GM18508 (cell line): ENCODE results near the gene CLINT1.

Experiments used
- ATAC-seq: cut with Tn5 transposase; IDR thresholded peaks from one replicate; pipeline ENCODE4 v1.9.1; 2021; ENCODE audit warnings: moderate number of reproducible peaks; ENCODE audit not compliant: insufficient read depth, unreplicated experiment

The CLINT1 gene

DNA sequence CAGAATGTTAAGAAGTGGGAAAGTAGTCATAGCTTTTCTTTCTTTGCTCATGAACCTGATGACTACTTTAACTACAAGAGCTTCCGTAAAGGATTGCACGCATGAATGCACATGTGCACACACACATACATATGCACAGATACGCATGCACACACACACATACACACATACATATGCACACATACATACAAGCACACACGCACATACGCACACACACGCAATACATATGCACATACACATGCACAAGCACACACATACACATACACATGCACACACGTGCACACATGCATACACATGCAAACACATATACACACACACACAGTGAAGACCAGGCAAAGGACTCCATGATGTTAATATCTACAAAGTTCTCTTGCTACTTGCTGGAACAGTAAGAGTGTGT is 92.5 kb downstream of the CLINT1 start:
- no peak for ATAC-seq

DNA sequence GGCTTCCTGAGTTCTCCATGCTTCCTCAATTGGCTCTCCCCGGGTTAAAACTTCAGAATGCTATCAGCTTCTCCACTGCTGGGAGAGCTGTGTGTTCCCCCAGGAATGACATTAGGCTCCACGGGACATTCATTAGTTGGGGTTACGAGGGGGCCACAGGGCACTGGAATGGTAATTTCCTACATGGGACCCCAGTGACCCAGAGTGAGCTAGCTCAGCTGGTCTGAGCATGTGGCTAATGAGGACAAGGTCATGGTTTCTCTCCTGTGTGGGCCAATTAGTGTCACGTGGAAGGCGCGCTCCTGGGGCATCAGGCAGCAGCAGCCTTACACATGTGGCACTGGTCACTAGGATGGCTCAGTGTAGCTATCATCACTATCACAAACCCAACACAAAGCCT is 94.4 kb downstream of the CLINT1 start:
- no peak for ATAC-seq

GRCh38 chr5:157761690-157762621 is 97.0 kb downstream of the CLINT1 start:
- no peak for ATAC-seq

DNA sequence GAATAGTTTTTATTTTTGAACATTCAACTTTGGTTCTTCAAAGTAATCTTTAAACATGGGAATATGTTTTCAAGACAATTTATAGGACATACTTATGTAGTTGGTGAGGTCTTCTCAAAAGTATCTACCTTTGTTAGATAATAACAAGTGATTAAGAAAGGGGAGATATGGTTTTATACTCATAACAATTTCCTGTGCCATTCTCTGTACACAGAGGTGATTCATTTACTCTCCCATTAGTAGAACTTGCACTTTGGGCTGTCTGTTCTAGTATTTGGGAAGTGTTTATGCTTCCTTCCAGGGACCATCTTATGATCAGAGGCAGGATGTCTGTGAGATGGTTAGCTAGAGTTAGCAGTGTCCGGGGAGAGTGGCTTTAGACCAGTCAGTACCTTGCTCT is 100.2 kb downstream of the CLINT1 start:
- no peak for ATAC-seq

GRCh38 chr5:157756122-157756521 is 102.8 kb downstream of the CLINT1 start:
- ATAC-seq = no peak

DNA sequence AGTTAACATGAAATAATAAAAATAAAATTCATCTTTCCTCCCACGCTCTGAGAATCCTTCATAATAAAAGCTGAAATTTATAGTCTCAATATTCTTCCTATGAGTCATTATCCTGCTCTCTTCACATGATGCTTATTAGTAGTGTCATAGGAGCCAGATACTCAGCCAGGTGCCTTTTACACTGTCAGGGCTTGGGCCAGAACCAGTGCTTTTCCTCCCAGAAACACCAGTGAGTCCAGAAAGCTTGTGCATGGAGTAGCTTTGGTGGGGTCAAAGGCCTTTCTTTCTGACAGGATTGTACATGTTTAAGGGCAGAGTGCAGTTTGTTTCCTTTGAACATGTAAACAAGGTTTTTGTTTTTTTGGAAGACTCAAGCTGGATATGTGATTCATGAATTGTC is 108.6 kb downstream of the CLINT1 start:
- ATAC-seq = no peak

GRCh38 chr5:157749462-157749799 is 109.5 kb downstream of the CLINT1 start:
- no peak for ATAC-seq

- ATAC-seq = no peak
Measured at GRCh38 chr5:157748760-157749461, 110.0 kb downstream of the CLINT1 start.

GRCh38 chr5:157747766-157748700 is 110.9 kb downstream of the CLINT1 start:
- no peak for ATAC-seq

DNA sequence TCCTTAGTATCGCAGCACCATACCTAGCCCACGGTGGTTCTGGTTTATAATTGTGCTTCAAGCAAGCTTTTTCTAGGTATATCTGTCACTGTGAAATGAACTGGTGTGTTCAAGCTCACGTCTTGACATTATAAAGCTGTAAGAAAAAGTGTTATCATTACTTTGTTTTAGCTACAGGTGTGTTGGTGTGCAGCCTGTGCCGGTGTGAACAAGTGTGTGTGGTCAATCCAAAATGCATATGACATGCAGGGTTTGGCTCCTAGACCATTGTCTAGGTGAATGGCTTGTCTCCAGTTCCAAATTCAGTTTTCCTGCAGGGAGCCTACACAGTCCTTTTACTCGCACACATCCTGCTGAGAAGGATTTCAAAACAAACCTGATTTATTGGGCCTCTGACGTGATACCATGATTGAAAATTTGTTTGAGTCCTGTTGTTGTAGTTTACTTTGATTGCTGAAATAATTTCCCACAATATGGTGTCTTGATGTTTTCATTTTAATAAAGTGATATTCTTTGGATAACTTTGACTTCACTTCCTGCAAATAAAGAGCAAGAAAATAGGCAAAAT is 111.7 kb downstream of the CLINT1 start:
- ATAC-seq = no peak

DNA sequence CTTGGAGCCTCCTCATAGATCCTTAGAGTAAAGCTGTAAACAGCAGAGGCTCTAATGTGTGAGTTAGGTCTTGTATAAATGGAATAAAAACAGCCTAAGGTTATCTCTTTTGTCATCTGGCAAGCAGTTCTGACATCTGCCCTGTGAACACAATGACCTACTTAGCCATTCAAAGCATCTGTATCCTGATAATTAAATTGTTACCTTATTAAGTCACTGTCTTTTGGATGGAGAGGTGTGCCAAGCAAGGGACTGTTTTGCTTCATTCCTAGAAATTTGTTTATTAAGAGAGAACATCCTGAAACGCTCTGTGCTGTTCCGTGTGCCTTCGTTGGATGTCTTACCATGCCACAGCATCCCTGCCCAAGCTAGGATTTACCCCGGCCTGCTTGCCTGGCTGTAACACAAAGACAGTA is 113.9 kb downstream of the CLINT1 start:
- no peak for ATAC-seq

GRCh38 chr5:157744051-157745011 is 114.6 kb downstream of the CLINT1 start:
- no peak for ATAC-seq

DNA sequence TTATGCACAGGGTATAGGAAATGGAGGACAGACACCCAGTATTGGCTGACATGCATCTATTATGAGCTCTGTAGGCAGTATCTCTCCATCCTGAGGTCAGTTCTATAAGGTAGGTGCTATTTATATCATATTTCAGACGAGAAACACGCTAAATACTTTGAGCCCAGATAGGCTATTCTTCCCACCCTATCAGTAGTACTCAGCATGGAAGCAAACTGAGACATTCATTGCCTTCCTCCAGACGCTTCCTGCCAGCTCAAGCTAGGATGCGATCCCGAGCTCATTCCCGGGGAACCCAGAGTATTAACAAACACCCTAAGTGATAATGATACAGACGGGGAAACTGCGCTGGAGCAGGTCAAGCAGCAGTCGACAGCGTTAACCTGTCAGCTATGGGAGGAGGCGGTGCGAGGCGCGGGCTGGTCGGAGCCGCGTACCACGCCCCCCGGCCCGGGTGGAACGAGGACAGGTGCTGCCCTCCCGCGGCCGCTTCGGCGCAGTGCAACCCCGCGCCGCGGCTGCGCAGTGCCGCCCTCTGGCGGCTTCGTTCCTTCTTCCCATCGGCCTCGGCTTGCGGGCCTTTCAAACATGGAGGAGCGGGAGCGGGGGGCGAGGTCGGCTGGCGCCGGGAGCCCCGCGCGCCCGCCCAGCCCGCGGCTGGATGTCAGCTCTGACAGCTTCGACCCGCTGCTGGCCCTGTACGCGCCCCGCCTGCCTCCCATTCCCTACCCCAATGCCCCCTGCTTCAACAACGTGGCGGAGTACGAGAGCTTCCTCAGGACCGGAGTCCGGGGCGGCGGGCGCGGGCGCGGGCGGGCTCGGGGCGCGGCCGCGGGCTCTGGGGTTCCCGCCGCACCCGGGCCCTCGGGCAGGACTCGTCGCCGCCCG is 115.5 kb downstream of the CLINT1 start, which contains the start of gene LSM11:
LSM11 (plus strand) TSS at position 550 of the 888 bp plus-strand sequence; CDS start at position 589, 39 bp downstream.
- ATAC-seq = peak; percentile 78

DNA sequence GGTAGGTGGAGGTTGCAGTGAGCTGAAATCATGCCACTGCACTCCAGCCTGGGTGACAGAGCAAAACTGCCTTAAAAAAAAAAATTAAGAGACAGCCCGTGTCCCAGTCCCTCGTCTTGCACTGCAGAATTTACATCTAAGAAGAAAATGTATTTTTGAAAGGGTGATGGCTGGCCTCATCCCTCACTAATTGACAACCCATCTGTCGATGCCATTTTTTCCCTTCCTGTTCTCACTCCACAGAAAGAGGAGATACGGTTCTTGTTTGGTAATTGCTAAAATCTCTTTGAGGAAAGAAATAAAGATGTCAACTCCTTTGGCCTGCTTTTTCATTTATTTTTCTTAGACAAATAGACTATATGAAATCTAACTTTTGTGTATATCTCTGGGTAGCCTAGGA is 117.8 kb downstream of the CLINT1 start:
- no peak for ATAC-seq

DNA sequence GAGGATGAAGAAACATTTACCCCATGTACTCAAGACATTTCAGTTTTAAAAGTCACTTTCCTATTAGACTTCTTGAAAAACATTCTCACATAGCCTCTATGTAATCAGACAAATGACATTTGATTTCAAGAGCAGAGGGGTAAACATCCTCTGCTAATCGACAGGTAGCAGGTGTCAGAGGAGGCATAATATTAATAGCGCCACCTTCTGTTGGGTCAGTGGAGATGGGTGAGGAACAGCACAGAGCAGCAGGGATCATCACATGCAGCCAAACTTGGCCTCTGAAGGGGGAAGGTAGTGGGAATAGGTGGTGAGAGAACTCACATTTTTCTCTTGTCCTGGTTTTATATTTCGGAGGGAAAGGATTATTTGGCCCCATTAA is 118.7 kb downstream of the CLINT1 start:
- no peak for ATAC-seq

DNA sequence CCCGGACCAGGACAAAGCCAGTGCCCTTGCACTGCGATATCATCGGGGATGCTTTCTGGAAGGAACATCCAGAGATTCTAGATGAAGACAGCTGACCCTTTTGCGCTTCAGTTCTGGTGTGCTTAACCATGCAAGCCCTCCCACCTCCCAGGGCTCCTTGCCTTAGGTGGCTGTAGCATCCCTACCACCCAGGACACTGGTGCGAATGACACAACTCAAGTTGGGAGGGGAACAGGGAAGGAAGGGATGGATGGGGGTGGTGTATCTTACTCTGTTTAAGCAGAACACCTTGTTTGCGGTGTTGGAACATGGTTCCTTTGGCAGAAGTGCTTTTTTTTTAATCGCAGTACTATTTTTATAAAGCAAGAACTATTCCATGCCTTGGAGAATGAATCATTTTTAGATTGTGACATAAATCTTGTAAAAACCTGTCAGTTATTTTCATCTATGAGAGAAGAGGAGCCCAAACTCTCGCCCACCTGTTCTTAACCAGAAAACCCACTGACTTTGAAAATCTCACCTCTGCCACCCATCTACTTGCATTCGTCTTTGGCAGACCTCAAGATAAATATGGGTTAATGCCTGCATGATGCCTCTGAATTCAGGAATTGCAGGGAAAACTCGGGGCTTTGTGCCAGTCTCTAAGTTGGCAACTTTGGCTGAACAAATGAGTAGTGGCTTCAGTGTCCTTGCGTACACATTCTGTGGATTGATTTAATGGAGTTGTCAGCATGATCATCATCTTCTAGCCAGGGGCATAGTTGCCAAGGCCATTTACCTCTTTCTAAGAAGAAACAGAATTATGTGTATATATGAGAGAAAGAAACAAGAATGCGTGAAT is 119.3 kb downstream of the CLINT1 start:
- ATAC-seq = no peak

DNA sequence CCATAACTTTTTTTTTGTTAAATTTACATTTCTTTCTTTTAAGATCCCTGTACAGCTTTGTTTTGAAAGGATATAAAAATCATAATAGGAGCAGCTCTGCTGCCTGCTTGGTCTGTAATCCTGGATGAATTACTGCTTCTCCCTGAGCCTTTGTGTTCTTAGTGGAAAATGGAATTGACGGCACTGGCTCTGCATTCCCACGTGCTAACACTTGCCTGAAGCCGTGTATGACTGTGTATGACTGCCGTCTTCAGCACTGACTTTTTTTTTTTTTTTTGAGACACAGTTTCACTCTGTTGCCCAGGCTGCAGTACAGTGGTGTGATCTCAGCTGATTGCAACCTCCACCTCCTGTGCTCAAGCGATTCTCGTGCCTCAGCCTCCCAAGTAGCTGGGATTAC is 123.0 kb downstream of the CLINT1 start:
- ATAC-seq = no peak
